H1 (cell line): ENCODE data around the gene PDE8B. TPM values are rescaled to one million over a fixed set of nuclear protein-coding genes. Genes with fewer than 3 reads are reported as not detected.

ENCODE experiments used
- EZH2 ChIP-seq: fragments of 200-600 bp; sonication (generic); IDR thresholded peaks from 2 replicates; pipeline ENCODE4 v1.7.1; 2012; ENCODE audit warnings: low read depth, mild to moderate bottlenecking, moderate library complexity, low read length, inconsistent platforms; ENCODE audit not compliant: severe bottlenecking
- GABPA ChIP-seq: IDR thresholded peaks from 2 replicates; pipeline ENCODE4 v1.6.1; 2011; ENCODE audit warnings: mild to moderate bottlenecking, low read length, moderate library complexity, borderline replicate concordance; ENCODE audit not compliant: insufficient read depth
- POU5F1 ChIP-seq: IDR thresholded peaks from 2 replicates; pipeline ENCODE4 v1.6.1; 2011; ENCODE audit warnings: low read depth, mild to moderate bottlenecking, low read length, moderate library complexity
- polyA plus RNA-seq, 7 experiments: library from polyadenylated mRNA; depleted of rRNA in 3 of 7; stranded (reverse) in 5 of 7; unstranded in 2 of 7; fragments of >200 nt in 5 of 7; fragments of 200-250 nt in 2 of 7; gene quantifications; 1 replicate in 5 of 7; 2 replicates in 1 of 7; 4 replicates in 1 of 7; pipeline versions ENCODE4 v1.2.1 to v1.2.3, GENCODE V29; 2011 to 2013; ENCODE audit warnings: missing spikeins in 2 of 7, mixed read lengths in 2 of 7
- total RNA-seq: library from RNA; stranded (reverse); fragmentation: NEBNext Ultra II Directional; extraction: Animal tissue kit (Norgen Biotek cat#: 25700); gene quantifications from 2 replicates; pipeline ENCODE4 v1.2.1, GENCODE V29; 2021
- TF ChIP-seq, protein P1 (sequence below): IDR thresholded peaks from 2 replicates; pipeline ENCODE4 v1.6.1; 2012; ENCODE audit warnings: inconsistent platforms

The PDE8B gene
- total and polyA plus RNA-seq, 2 of the 8 experiments (the other 6 are each of a cell fraction or from before 2014, with no cell fraction given): 0.32 to 1.1 TPM

- TF ChIP-seq, protein P1, sequence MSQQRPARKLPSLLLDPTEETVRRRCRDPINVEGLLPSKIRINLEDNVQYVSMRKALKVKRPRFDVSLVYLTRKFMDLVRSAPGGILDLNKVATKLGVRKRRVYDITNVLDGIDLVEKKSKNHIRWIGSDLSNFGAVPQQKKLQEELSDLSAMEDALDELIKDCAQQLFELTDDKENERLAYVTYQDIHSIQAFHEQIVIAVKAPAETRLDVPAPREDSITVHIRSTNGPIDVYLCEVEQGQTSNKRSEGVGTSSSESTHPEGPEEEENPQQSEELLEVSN: no peak
- TF ChIP-seq EZH2: no peak
- no peak for TF ChIP-seq POU5F1
- TF ChIP-seq GABPA: no peak
These were observed 119.4 kb downstream of the PDE8B start (continued) for GRCh38 chr5:77329664-77330430.
